Measurements from ENCODE around the gene MXRA7.

- TF ChIP-seq CTCF (IDR thresholded peaks at IDR 0.05 in 4 of 5, conservative IDR thresholded peaks at IDR 0.05 in 1 of 5) (no peak), POLR2A (IDR thresholded peaks at IDR 0.05) (no peak)
Measured at GRCh38 chr17:76646712-76647111, 64.1 kb downstream of the MXRA7 start.

All from gastrocnemius medialis (tissue), 4 donors.